Testis (tissue), 2 donors: Measurements from ENCODE around the gene ZDHHC16.

Experiments
- POLR2A ChIP-seq: fragments of 450-650 bp; IDR thresholded peaks from one replicate; pipeline ENCODE4 v1.6.1; 2017; ENCODE audit warnings: antibody characterized with exemption, mild to moderate bottlenecking, moderate library complexity
- TF ChIP-seq, protein P1 (sequence below), 3 experiments: fragments of 450-650 bp in 2 of 3; fragments of 200-600 bp in 1 of 3; sonication (generic) in 1 of 3; IDR thresholded peaks; one replicate each; pipeline ENCODE4 v1.5.1; 2016 to 2019; ENCODE audit warnings: antibody characterized with exemption in 3 of 3, mild to moderate bottlenecking in 2 of 3, moderate library complexity in 1 of 3

DNA sequence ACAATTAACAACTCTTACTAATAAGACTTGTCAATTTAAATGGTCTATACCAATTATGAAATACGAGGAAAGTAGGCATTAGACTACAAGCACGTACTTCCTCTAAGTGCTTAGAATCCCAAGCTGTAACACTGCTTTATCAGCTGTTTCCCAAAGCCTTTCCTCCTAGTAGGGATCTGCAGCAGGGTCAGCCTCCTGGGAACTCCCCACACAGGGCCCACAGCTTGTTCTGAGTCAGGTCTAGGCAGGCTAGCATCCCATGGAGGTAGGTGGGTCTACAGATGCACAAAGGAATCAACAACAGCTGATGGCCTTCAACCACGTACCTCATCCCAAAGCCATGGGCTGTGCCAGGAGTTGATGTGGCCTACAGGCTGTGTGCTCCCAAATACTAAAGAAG, 37.5 kb downstream of the ZDHHC16 start:
- TF ChIP-seq, protein P1, sequence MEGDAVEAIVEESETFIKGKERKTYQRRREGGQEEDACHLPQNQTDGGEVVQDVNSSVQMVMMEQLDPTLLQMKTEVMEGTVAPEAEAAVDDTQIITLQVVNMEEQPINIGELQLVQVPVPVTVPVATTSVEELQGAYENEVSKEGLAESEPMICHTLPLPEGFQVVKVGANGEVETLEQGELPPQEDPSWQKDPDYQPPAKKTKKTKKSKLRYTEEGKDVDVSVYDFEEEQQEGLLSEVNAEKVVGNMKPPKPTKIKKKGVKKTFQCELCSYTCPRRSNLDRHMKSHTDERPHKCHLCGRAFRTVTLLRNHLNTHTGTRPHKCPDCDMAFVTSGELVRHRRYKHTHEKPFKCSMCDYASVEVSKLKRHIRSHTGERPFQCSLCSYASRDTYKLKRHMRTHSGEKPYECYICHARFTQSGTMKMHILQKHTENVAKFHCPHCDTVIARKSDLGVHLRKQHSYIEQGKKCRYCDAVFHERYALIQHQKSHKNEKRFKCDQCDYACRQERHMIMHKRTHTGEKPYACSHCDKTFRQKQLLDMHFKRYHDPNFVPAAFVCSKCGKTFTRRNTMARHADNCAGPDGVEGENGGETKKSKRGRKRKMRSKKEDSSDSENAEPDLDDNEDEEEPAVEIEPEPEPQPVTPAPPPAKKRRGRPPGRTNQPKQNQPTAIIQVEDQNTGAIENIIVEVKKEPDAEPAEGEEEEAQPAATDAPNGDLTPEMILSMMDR (IDR thresholded peaks at IDR 0.05): no peak
- TF ChIP-seq POLR2A: no peak
